ENCODE data around the gene CIB4. TPM values are rescaled to one million over a fixed set of nuclear protein-coding genes. Genes with fewer than 3 reads are reported as not detected.
A peak's percentile ranks its signal among the peaks of the same experiment; 100 is the strongest.

CIB4 gene
- not detected for total RNA-seq
- long read RNA-seq = 0 reads

DNA sequence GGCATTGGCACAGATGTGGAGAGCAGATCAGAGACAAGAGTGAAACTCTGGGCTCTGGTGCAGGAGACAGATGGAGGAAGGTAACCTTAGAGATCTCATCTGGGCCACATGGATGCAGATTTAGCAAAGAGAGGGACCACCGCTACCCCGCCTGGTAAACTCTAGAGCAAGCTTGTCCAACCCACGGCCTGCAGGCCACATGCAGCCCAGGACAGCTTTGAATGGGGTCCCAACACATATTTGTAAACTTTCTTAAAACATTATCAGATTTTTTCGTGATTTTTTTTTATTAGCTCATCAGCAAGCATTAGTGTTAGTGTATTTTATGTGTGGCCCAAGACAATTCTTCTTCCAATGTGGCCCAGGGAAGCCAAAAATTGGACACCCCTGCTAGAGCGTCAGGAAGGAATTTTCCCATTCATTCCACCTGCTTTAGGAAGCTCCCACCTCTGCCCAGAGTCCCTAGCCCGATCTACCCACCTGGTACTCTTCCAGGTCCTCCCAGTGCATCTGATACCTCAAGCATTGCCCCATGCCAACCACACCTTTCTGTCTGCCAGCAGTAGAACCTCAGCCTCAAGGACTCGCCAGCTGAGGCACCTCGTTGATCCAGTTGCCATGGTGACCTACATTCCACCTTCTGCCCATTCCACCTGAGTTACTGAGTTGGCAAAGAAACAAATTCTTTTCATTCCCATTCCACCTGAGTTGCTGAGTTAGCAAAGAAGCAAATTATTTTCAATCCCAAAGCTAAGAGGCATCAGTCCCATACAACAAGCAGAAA is at the start of gene CIB4:
Gene CIB4 (minus strand): TSS at position 586 of the 784 bp plus-strand sequence. CDS start 52 bp downstream, at position 534.
- intact Hi-C loops (cut with DNase I, micrococcal nuclease) = no loop called here
- ATAC-seq (no peak), DNase-seq (no peak)

DNA sequence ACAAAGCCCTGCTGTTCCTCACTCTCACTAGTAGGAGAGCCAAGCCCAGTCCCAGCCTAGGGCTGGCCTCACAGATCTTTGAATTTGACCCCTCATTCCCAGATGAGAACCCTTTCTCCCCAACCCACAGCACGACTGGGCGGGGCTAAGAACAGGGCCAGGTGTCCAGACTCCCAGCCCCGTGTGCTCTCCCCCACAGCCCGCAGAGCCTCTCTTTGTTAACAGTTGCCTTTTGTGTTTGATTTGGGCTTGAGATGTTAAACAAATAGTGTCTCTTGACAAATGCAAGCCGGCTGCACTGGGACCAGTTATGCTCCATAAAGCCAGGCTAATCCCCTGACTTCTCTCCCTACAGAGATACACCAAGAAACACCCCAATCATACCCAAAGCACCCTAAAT is 46.6 kb upstream of the CIB4 start:
- intact Hi-C loops (cut with DNase I, micrococcal nuclease) = no loop called here
- DNase-seq (no peak), ATAC-seq (no peak)

DNA sequence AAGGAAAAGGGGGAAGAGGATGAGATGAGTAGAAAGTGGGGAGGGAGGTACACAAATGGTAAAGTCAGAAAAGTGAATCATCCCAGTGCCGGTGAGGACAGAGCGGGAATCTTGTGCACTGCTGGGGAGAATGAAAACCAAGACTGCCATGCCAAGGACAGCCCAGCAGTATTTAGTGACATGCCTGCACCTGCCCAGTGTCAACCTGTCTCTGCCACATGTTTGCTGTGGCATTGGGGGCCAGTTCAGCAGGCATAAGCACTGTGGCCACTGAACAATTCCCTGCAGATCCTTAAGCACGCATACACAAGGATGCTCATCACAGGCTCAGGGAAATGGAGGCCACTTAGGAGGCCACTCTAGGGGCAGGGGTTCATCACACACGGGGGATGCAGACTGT is 46.2 kb upstream of the CIB4 start:
- intact Hi-C loops (cut with DNase I, micrococcal nuclease) = no loop called here
- DNase-seq (no peak), ATAC-seq (no peak)

DNA sequence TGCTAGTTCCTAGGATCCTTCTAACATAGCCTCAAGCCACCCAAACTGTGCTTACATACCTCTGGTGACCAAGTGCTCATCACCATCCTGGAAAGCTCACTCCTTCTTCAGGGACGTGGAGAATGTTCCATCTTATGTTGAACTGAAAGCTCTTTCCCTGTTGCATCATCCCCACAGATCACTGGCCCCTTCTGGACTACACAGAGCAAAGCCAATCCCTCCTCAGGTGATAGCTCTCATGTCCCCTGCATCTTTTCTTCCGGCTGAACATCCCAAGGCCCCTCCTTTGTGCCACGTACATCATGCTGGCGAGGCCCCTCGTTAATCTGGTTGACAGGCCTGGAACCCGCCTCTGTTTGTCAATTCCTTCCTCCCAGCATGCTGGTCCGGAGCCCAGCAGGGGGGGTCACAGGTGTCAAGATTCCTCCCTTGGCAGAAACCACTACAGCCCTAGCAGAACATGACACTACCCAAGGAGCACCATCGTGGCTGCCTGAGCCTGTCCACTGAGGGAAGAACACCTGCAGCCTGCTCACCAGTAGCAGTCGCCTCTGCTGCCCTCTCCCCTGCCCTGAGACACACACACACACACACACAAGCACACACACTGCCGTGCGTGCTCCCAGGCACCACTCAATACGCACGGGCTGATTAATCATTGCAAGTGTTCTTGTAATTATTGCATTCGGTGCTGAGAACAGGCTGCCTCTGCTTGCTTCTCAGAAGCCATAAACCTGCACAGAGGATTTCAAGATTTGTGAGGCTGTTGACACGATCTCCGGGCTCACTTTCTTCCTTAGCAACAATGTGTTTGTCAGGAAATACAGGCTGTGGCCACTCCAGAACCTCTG is 45.0 kb upstream of the CIB4 start:
- DNase-seq (no peak), ATAC-seq (peak; percentile 41)
- intact Hi-C loops (cut with DNase I, micrococcal nuclease) = no loop called here

DNA sequence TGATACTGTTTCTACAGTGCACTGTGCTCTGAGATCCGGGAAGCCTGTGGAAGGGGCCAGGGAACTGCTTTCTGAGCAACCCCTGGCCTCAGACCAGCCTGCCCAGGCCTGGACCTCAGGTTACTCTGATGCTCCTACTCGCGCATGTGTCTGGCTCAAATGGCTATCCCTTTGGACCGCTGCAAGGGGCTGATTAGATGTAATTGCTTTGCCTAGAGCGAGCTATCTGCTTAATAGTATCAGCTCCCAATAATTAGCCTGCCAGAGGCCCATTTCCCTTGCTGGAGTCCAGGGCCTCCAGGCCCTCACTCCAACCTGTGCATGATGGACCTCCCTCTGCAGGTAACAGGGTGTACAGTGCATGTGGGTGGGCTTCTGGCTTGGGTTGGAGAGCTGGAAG is 44.2 kb upstream of the CIB4 start:
- DNase-seq (no peak), ATAC-seq (no peak)
- intact Hi-C loops (cut with DNase I, micrococcal nuclease) = no loop called here

DNA sequence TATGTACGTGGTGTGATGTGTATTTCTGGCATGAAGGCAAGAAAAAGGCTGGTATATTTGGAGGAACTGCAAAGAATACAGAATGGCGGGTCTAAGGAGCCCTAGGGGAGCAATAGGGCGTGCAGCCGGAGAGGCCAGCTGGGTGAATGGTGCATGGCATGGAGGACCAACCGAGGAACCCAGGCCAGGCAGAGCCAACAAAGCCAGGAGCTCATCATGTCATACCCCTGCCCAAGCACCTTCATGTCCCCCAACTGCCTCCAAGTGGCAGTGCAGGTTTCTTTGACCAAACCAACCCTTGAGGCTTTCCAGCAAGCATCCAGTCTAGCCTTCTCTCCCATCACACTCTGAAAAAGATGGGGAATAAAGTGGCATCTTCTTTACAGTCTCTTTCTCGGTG is 42.4 kb upstream of the CIB4 start:
- intact Hi-C loops (cut with DNase I, micrococcal nuclease) = no loop called here
- DNase-seq (peak in 1 of 2 donors; percentile 2), ATAC-seq (no peak)

DNA sequence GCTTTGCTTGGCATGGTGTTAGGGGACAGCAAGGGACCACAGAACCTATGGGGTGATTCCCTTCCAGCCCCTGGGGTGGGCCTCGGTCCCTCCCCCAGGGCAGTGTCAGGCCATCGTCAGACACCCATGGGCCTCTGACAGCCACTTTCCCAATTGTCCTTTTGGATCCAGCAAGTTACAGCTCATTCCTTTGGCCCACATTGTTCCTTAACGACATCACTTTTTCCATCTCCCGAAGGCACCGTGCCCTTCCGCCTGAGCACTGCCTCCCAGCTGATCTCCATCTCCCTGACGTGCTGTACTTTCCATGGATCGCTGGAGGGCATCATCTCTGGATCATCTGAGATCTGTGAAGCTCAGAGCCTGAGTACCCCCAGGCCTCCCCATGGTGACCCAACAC is 41.0 kb upstream of the CIB4 start:
- intact Hi-C loops (cut with DNase I, micrococcal nuclease) = no loop called here
- ATAC-seq (no peak), DNase-seq (peak in 1 of 2 donors; percentile 5)

DNA sequence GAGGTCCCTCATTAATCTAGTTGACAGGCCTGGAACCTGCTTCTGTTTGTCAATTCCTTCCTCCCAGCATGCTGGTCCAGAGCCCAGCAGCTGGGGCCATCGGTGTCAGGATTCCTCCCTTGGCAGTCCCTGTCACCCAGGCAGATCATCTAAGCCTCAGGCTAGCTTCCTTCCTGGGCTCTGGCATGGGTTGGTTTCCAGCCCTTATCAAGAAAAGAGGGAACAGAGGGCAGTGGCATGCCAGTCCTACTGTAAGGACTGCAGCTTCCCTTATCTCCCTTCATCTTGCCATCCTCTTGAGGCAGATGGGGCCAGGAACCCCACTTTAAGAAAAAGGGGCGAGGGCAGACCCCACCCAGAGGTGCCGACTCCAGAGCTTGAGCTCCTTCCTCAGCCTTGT is 40.5 kb upstream of the CIB4 start:
- intact Hi-C loops (cut with DNase I, micrococcal nuclease) = no loop called here
- ATAC-seq (no peak), DNase-seq (peak in 1 of 2 donors; percentile 2)

DNA sequence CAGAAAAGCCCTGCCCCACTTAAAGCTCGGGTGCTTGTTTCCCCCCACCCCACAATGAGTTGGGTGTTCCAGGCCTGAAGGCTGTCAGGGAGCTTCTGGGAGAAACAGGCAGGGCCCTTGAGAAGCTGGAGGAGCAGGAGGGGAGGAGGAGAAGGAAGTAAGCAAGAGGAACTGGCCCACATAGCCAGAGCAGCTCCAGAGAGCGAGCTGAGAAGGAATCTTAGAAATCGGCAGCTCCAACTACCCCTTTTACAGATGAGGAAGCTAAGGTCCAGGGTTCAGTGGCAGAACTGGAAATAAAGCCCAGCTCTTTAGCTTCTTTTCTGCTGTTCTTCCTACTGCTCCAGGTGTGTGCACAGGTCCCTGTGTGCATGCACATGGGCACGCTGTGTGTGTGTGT is 38.7 kb upstream of the CIB4 start:
- DNase-seq (no peak), ATAC-seq (no peak)
- intact Hi-C loops (cut with DNase I, micrococcal nuclease) = no loop called here

DNA sequence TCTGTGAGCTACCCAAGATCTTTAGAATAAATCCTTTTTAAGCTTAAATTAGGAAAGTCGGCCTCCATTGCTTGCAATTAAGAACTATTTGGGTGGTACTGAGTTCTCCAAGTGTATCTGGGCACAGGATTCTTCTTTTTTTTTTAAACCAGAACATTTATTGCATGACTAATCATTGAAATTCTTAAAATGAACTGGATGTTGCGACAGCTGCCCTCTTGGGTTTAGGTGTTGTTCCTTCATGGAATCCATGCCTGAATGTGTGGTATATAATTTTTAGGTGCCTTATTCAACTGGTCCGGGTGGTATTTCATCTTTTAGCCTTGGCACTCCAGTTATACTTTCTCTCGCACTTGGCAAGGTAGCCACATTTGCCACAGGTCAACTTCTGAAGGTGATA is 36.9 kb upstream of the CIB4 start:
- ATAC-seq = no peak

DNA sequence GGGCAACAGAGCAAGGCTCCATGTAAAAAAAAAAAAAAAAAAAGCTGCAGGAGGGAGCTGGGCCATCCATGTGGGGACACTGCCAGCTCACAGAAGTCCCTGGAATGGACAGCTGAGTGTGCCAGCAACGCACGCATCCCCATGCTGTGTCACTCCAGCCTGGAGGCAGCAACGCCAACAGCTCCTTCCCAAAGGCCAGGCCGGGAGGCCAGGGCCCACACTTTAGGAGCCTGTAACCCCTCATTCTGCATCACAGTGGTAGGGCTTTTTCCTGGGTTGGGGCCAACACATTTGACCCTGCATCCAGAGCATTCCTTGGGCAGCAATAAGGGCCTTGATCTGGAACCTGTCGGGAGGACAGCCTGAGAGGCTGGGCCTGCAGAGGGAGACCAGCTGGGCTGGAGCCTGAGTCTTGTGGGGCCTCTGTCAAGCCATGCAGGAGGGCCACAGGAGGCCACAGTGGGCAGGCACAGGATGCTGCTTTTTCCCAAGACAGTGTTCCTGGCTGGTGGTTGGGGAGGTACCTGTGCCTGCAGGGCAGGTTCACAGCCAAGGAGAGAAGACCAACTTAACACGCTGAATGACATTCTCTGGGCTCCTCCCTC is 34.6 kb upstream of the CIB4 start:
- ATAC-seq (no peak), DNase-seq (no peak)
- intact Hi-C loops (cut with DNase I, micrococcal nuclease) = no loop called here

More for the DNA sequence above, 36.9 kb upstream of the CIB4 start:
- intact Hi-C loops (cut with DNase I, micrococcal nuclease) = no loop called here
- no peak for DNase-seq

DNA sequence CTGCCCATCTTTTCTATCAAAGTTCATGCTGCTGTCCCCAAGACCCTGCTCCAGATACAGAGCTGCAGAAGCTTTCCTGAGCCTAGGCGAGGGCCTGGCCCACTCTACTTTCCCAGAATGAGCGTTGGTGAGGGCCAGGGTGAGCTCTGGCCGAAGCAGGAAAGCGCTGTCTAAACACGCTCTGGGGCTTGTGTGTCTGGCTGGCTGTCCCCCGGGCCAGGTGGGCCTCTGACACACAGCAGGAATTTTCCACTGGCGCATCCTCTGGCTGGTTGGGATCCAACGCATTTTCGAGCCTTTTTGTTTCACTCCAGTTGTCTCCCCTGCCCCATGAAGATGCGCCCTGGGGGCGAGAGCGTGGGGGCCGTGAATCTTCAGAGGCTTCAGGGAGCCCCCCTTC is 33.6 kb upstream of the CIB4 start:
- DNase-seq (no peak), ATAC-seq (no peak)
- intact Hi-C loops (cut with DNase I, micrococcal nuclease) = no loop called here

DNA sequence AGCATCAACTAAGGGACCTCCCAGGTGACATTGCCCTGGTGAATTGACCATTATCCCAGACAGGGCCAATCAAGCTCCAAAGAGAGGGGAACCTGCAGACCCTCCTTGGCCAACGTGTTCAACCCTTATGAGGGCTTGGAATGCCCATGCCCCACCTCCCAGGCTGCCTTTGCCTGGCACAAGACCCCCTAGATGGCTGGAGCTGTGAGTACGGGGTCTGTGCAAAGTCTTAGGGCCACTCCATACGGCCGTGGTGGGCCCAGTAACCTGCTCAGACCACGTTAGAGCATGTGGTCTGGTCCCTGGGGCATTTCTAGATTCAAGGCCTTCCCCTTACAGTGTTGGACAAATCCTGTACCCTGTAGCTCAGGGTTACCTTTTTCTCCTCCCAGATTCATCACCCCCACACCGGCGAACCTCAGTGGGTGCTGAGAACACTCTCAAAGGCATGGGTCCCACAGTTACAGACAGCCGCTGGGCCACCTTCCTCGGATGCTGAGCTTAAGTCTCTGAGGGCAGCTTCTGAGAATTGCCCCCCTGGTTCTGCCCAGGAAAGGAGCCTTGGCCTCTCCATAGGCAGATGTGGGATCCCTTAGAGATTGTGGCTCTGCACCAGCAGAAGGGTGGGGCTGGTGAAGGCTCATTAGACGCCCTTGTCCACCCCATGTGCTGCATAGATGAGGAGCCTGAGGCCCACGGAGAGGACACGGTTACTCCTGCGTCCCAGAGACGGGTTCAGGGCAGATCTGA is 33.0 kb upstream of the CIB4 start:
- intact Hi-C loops (cut with DNase I, micrococcal nuclease) = no loop called here

DNA sequence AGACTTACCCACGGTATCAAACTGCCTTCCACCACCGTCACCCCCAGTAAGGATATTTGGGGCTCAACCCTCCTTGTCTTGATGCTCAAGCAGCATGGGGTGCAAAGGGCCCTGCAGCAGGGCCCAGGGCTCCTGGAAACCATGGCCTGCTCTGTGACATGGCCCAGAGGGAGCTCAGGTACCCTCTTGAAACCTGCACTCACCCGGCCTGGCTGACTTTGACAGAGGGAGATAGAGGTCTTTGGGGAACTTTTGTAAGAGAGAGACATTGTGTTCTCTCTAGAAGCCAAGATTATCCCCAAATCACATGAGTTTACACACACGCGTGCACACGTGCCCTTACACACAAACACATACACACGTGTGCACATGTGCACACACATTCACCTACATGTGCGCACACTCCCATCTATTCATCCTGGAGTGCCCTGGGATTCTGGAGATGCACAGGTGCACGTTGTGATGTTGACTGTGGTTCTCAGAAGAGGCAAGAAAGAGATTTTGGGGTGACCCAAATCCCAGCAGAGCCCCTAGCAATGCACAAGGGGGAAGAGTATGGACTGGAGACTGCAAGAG is 31.7 kb upstream of the CIB4 start:
- no peak for DNase-seq
- intact Hi-C loops (cut with DNase I, micrococcal nuclease) = no loop called here
- no peak for ATAC-seq

More for the DNA sequence above, 33.0 kb upstream of the CIB4 start:
- DNase-seq = no peak
- no peak for ATAC-seq

DNA sequence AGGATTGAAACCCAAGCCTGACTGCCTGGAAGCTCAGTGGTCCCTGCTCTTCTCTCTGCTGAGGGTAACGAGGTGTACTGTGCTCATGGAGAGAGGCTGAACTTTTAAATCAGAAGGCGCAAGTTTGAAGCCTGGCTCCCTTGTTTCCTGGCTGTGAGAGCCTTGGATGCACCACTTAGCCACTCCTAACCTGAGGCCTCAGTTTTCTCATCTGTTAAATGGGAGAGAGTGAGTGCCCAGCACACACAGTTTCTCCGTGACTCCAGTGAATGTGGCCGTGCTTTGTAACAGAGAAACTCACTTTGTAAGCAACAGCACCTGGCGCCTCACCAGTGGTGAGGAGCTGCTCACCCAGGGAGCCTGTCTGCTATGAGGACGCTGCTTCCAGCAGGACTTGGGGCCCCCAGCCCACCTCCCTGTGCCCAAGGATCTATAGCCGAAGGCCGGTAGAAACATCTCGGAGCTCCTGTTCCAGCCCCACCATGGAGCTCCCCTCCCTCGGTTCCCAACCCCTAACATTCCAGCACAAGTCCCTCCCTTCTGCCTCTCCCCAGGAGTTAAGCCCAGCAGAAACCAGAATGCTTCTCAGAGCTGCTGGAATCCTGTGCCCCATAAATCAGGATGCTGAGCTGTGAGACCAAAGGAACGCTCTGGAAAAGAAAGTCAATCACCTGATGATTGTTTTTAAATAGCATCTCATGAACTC is 31.1 kb upstream of the CIB4 start:
- ATAC-seq = no peak
- DNase-seq = no peak
- intact Hi-C loops (cut with DNase I, micrococcal nuclease) = no loop called here

DNA sequence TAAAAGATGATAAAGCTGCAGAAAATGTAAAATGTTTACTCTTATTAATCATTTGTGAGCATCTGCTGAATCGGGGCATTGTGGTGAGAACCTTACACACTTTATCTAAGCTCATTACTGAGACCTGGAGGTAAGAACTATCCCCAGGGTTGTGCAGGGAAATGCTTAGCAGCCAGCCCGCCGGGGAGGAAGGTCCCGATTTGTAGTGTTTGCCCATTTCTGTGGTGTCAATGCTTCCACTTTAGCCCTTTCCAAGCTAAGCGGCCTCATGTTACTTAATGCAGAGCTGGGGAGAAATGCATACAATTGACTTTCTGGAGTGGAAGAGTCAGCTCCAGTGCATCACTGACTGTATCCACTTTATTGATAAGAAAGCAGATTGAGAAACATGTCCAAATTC is 30.5 kb upstream of the CIB4 start:
- intact Hi-C loops (cut with DNase I, micrococcal nuclease) = no loop called here
- ATAC-seq = no peak
- DNase-seq = no peak

DNA sequence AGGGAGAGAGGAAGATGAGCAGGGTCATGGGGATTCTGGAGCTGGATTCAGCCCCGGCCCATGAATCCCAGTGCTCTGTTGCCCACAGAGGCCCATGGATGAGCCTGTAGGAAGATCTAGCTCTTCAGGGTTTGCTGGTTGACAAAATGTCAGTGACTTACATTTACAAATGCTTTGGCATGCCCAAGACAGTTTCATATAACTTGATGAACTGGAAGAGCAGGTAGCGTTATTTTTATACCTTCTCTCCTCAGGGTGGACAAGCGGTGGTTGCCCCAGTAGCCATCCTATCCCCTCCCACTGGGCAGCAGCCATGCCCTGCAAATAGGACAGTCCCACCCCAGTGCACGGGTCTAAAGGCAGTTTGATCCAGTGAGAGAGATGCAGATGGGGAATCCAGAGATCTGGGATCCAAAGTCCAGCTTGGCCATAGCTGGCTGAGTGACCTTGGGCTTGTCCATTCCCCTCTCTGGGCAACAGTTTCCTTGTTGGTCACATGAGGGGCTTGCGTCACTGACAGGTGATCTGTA is 29.8 kb upstream of the CIB4 start:
- intact Hi-C loops (cut with DNase I, micrococcal nuclease) = no loop called here
- no peak for DNase-seq
- no peak for ATAC-seq

DNA sequence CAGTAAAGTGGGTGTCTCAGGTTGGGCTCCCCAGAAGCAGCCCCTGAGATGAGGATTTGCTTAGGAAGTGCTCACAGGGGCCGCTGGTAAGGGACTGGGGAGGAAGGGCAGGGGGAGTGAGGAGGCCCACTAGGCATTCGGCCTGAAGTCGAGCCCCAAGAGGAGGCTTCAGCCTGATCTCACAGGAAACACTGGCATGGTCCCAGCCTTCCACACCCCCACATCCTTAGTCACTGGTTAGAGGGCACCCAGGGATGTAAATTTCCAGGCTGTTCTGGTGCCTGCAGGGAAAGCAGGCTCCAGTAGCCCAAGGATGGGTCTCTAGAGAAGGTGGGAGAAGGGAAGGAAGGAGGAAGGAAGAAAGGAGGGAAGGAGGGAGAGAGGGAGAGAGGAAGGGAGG is 29.0 kb upstream of the CIB4 start:
- ATAC-seq (no peak), DNase-seq (no peak)
- intact Hi-C loops (cut with DNase I, micrococcal nuclease) = no loop called here

Measured in left colon (tissue), 2 donors.